HT-29 (cell line): ENCODE results near the gene ISY1. TPM values are rescaled to one million over a fixed set of nuclear protein-coding genes. Genes with fewer than 3 reads are reported as not detected.

Experiments
- DNase-seq: peaks from one replicate; pipeline ENCODE4 v3.0.0-alpha.2; 2015; ENCODE audit warnings: low spot score
- total RNA-seq: library from RNA; depleted of rRNA; stranded (reverse); fragments of >200 nt; shearing (Covaris generic); gene quantifications from 2 replicates; pipeline ENCODE4 v1.2.3, GENCODE V29; 2014; rRNA removed

The ISY1 gene
- total RNA-seq, 1 experiment from 2014 or later = 25.2 TPM

- no peak for DNase-seq
These were observed 73.6 kb downstream of the ISY1 start for GRCh38 chr3:129087138-129087702.

GRCh38 chr3:129085818-129086217 is 75.0 kb downstream of the ISY1 start:
- no peak for DNase-seq

- DNase-seq = no peak
These were observed 75.6 kb downstream of the ISY1 start for GRCh38 chr3:129085165-129085715.

DNA sequence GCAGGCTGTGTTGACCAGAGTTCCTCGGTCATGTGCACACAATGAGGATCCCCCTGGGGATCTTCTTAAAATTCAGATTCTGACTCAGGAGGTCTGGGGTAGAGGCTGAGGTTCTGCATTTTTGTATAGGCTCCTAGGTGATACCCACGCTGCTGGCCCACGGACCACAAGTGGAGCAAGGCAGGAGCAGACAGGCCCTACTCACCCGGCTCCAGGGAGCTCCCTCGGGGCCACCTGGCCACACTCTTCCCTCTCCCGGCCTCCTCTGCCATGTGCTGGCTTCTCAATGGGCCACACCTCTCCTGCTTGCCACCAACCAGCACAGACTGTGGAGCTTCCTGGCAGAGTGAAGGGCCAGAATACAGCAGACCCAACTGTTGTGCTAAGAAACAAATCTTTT is 76.4 kb downstream of the ISY1 start:
- no peak for DNase-seq

DNA sequence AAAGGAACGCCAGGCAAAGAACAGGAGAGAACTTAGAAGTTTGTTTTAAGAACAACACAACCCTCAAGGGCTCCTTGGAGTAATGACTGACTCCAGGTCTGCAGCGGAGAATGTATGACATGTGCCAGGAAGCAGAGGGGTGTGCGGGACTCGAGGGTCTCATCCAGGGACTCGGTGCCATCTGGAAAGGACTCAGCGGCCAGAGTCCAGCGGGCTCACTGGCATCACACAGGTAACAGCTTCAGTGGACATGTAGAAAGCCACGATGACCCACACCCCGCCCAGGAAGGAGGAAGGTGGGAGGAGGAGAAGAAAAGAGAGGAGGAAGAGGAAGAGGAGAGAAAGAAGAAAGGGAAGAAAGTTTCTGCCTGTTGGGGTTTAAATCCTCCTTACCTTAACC is 78.8 kb downstream of the ISY1 start:
- no peak for DNase-seq

DNA sequence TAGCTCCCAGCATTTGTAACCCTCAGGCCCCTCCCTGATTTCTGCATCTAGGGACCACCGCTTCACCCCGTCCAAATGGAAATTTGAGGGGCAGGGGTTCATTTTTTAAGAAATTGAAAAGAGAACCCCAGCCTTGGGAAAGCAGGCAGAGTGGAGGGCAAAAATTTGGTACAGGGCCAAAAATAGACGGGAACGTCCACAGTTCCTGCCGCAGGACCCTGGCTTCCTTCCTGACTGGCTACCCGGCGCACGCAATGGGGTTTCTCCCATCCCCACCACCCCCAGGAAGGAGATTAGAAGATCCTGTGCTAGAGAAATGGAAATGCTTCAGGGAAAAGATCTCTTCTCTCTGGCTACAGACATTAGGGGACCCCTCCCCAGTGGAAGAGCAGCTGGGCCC is 79.4 kb downstream of the ISY1 start:
- DNase-seq = no peak

DNA sequence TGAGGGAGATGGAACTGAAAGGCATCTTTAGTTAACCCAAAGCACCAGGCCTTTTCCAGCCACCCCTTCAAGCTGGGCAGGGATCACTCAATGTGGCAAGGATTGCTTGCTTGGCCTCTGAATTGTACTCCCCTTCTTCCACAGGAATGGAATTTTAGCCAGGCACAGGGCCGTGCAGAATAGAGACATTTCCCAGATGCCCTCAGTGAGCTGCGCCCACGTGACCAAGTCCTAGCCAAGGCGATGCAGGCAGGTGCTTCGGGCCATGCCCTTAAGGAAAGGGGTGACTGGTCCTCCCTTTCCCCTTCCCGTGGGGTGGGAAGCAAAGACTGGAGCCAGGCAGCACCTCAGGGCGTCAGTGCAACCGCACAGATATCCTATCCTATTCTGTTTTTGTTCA is 82.4 kb downstream of the ISY1 start:
- no peak for DNase-seq

Other genes with a start within 250 kb of the ISY1 start
- 0.13 and 0.74 TPM in 2 replicates for gene CFAP92, start 167.0 kb downstream of the ISY1 start, total RNA-seq
- gene EFCC1, start 159.8 kb downstream of the ISY1 start, total RNA-seq = 0.25 TPM in 1 of 2 replicates, not detected in the other
- not detected in 2 replicates for gene GP9, start 100.3 kb downstream of the ISY1 start, total RNA-seq
- 36.8 and 37.3 TPM in 2 replicates for gene RAB43, start 39.3 kb downstream of the ISY1 start, total RNA-seq
- 289 and 305 TPM in 2 replicates for gene CNBP, start 22.8 kb upstream of the ISY1 start, total RNA-seq
- gene COPG1, start 88.5 kb upstream of the ISY1 start, total RNA-seq = 186 and 190 TPM in 2 replicates
- gene HMCES, start 117.8 kb upstream of the ISY1 start, total RNA-seq = 58.0 and 63.5 TPM in 2 replicates